HCT116 (cell line): Measurements from ENCODE around the gene IFIT3. TPM values are rescaled to one million over a fixed set of nuclear protein-coding genes. Genes with fewer than 3 reads are reported as not detected.

Experiments used
- ATAC-seq: fragments of 200-7000 bp; cut with Tn5 transposase; 2 replicates; pipeline ENCODE4 v1.9.1; 2020; ENCODE audit warnings: mild to moderate bottlenecking, moderate library complexity
- BruUV-seq: library from RNA; stranded (reverse); fragments of 400-500 nt; replicated peaks from 2 replicates; lab custom pipeline; 2021; lab: Mats Ljungman, UMichigan
- CTCF ChIA-PET: fragments of 300-600 bp; sonication (Branson Sonifier 250); formaldehyde crosslinking; loops from one replicate; lab custom pipeline; 2021; ENCODE audit warnings: antibody characterized with exemption; lab: Charles Lee
- POLR2A ChIA-PET: fragments of 300-600, 350-600 bp; sonication (Branson Sonifier 250); formaldehyde crosslinking; loops from one replicate; lab custom pipeline; 2021; ENCODE audit warnings: antibody characterized with exemption; lab: Charles Lee
- RAD21 ChIA-PET, 2 experiments: fragments of 300-600 bp; sonication (Branson Sonifier 250); formaldehyde crosslinking; loops; one replicate each; lab custom pipeline; 2023; ENCODE audit warnings: low total read pairs in 2 of 2; ENCODE audit not compliant: uncharacterized antibody in 2 of 2, unreplicated experiment in 2 of 2, low non-redundant PET in 1 of 2; lab: Charles Lee
- DNase-seq: peaks from one replicate; pipeline ENCODE4 v3.0.0-alpha.2; 2010; ENCODE audit warnings: low read depth, low spot score
- H2AFZ ChIP-seq: fragments of 200-600 bp; shearing (Covaris generic), sonication (generic); 2 replicates; pipeline ENCODE4 v1.6.1; 2017; ENCODE audit warnings: low read depth, mixed run types, mixed read lengths, antibody characterized with exemption, low read length; ENCODE audit not compliant: poor library complexity, severe bottlenecking
- H3K27ac ChIP-seq: 2 replicates; pipeline ENCODE4 v1.5.1; 2012; ENCODE audit warnings: low read depth, low read length
- H3K27me3 ChIP-seq: fragments of 200-600 bp; sonication (generic); 2 replicates; pipeline ENCODE4 v1.6.1; 2016; ENCODE audit warnings: mixed run types, low read length, mixed read lengths; ENCODE audit not compliant: insufficient read depth
- H3K36me3 ChIP-seq, 2 experiments: fragments of 200-500 bp in 1 of 2; fragments of 200-600 bp in 1 of 2; sonication (Bioruptor generic) in 1 of 2; sonication (generic) in 1 of 2; 2 replicates each; pipeline versions ENCODE4 v1.5.1 to v1.6.1; 2014 to 2016; ENCODE audit warnings: low read length in 2 of 2, inconsistent platforms in 1 of 2, mixed read lengths in 1 of 2, mixed run types in 1 of 2; ENCODE audit not compliant: insufficient read depth in 2 of 2, control insufficient read depth in 1 of 2
- H3K4me1 ChIP-seq, 2 experiments: fragments of 200-600 bp in 1 of 2; sonication (generic) in 1 of 2; 2 replicates each; pipeline versions ENCODE4 v1.5.1 to v1.6.1; 2012 to 2017; ENCODE audit warnings: low read length in 2 of 2, inconsistent platforms in 1 of 2, mild to moderate bottlenecking in 1 of 2, mixed read lengths in 1 of 2, mixed run types in 1 of 2, moderate library complexity in 1 of 2; ENCODE audit not compliant: insufficient read depth in 2 of 2, control insufficient read depth in 1 of 2
- H3K4me2 ChIP-seq: fragments of 200-600 bp; sonication (generic); 2 replicates; pipeline ENCODE4 v1.6.1; 2017; ENCODE audit warnings: mixed run types, low read length, mixed read lengths
- H3K4me3 ChIP-seq, 2 experiments: fragments of 200-600 bp in 1 of 2; sonication (generic) in 1 of 2; replicated peaks in 1 of 2; 2 replicates each; pipeline ENCODE4 v1.5.1; 2011 to 2016; ENCODE audit warnings: low read length in 2 of 2, control low read depth in 1 of 2, low read depth in 1 of 2, mild to moderate bottlenecking in 1 of 2, mixed read lengths in 1 of 2, mixed run types in 1 of 2
- H3K79me2 ChIP-seq: fragments of 200-600 bp; sonication (generic); 2 replicates; pipeline ENCODE4 v1.6.1; 2017; ENCODE audit warnings: mild to moderate bottlenecking, mixed run types, low read length, moderate library complexity, mixed read lengths; ENCODE audit not compliant: insufficient read depth
- H3K9ac ChIP-seq: fragments of 200-600 bp; sonication (generic); 2 replicates; pipeline ENCODE4 v1.6.1; 2016; ENCODE audit warnings: low read length, mixed read lengths
- H3K9me2 ChIP-seq: fragments of 200-600 bp; sonication (generic), shearing (Covaris generic); 2 replicates; pipeline ENCODE4 v1.6.1; 2017; ENCODE audit warnings: mixed run types, mild to moderate bottlenecking, moderate library complexity; ENCODE audit not compliant: insufficient read depth
- H3K9me3 ChIP-seq, 2 experiments: fragments of 200-500 bp in 1 of 2; fragments of 200-600 bp in 1 of 2; sonication (Bioruptor generic) in 1 of 2; sonication (generic) in 1 of 2; 2 replicates each; pipeline ENCODE4 v1.6.1; 2014 to 2017; ENCODE audit warnings: low read length in 2 of 2, mixed read lengths in 2 of 2, inconsistent platforms in 1 of 2, low read depth in 1 of 2, mild to moderate bottlenecking in 1 of 2, mixed run types in 1 of 2, moderate library complexity in 1 of 2; ENCODE audit not compliant: control insufficient read depth in 1 of 2, insufficient read depth in 1 of 2
- H4K20me1 ChIP-seq: fragments of 200-600 bp; sonication (generic), shearing (Covaris generic); 2 replicates; pipeline ENCODE4 v1.6.1; 2017; ENCODE audit warnings: mixed run types, mild to moderate bottlenecking, moderate library complexity; ENCODE audit not compliant: insufficient read depth
- CBX3 ChIP-seq: IDR thresholded peaks from 2 replicates; pipeline ENCODE4 v1.6.1; 2012; ENCODE audit warnings: low read depth
- EGR1 ChIP-seq: IDR thresholded peaks from 2 replicates; pipeline ENCODE4 v1.6.1; 2012; ENCODE audit warnings: low read depth
- EZH2 ChIP-seq: fragments of 200-600 bp; sonication (generic); IDR thresholded peaks from 2 replicates; pipeline ENCODE4 v1.6.1; 2017; ENCODE audit warnings: antibody characterized with exemption, mixed run types
- EZH2phosphoT487 ChIP-seq: fragments of 200-600 bp; IDR thresholded peaks from 2 replicates; pipeline ENCODE4 v1.6.1; 2018; ENCODE audit warnings: antibody characterized with exemption, borderline replicate concordance
- RAD21 ChIP-seq: IDR thresholded peaks from 2 replicates; pipeline ENCODE4 v1.6.1; 2012; ENCODE audit warnings: low read depth, mild to moderate bottlenecking
- SIN3A ChIP-seq: IDR thresholded peaks from 2 replicates; pipeline ENCODE4 v1.6.1; 2012; ENCODE audit warnings: low read depth
- SP1 ChIP-seq: IDR thresholded peaks from 2 replicates; pipeline ENCODE4 v1.6.1; 2012; ENCODE audit warnings: low read depth
- SRF ChIP-seq: IDR thresholded peaks from 2 replicates; pipeline ENCODE4 v1.6.1; 2012; ENCODE audit warnings: low read depth
- YY1 ChIP-seq: IDR thresholded peaks from 2 replicates; pipeline ENCODE4 v1.6.1; 2011; ENCODE audit warnings: low read length, low read depth, moderate library complexity, mild to moderate bottlenecking; ENCODE audit not compliant: insufficient replicate concordance; ENCODE audit errors: extremely low read depth
- ZFX ChIP-seq: fragments of 450-650 bp; IDR thresholded peaks from 2 replicates; pipeline ENCODE4 v1.6.1; 2017
- ZNF274 ChIP-seq: fragments of 200-500 bp; sonication (Bioruptor generic); IDR thresholded peaks from 2 replicates; pipeline ENCODE4 v1.6.1; 2014; ENCODE audit warnings: mild to moderate bottlenecking, low read depth, low read length, inconsistent platforms
- intact Hi-C: fragments of 100-400 bp; cut with micrococcal nuclease; formaldehyde crosslinking; loops from 2 replicates; pipeline ENCODE4 v1.10.0; 2022
- total RNA-seq: library from RNA; stranded (reverse); gene quantifications from one replicate; pipeline ENCODE4 v1.2.1, GENCODE V29; 2021; ENCODE audit not compliant: unreplicated experiment
- TF ChIP-seq, protein P1 (sequence below): IDR thresholded peaks from 2 replicates; pipeline ENCODE4 v1.6.1; 2012
- TF ChIP-seq, protein P2 (sequence below), 3 experiments: fragments of 200-600 bp in 1 of 3; sonication (generic) in 1 of 3; IDR thresholded peaks in 2 of 3; conservative IDR thresholded peaks in 1 of 3; 2 replicates each; pipeline ENCODE4 v1.5.1; 2012 to 2017; ENCODE audit warnings: low read depth in 2 of 3, low read length in 2 of 3, antibody characterized with exemption in 1 of 3, borderline replicate concordance in 1 of 3, control low read depth in 1 of 3, mild to moderate bottlenecking in 1 of 3, mixed read lengths in 1 of 3, mixed run types in 1 of 3, moderate library complexity in 1 of 3; ENCODE audit not compliant: insufficient read depth in 1 of 3
- TF ChIP-seq, protein P3 (sequence below): IDR thresholded peaks from 2 replicates; pipeline ENCODE4 v1.6.1; 2012
- TF ChIP-seq, protein P4 (sequence below): IDR thresholded peaks from 2 replicates; pipeline ENCODE4 v1.6.1; 2012; ENCODE audit warnings: low read depth

Gene IFIT3
- total RNA-seq, 1 experiment from 2014 or later = 1.1 TPM

DNA sequence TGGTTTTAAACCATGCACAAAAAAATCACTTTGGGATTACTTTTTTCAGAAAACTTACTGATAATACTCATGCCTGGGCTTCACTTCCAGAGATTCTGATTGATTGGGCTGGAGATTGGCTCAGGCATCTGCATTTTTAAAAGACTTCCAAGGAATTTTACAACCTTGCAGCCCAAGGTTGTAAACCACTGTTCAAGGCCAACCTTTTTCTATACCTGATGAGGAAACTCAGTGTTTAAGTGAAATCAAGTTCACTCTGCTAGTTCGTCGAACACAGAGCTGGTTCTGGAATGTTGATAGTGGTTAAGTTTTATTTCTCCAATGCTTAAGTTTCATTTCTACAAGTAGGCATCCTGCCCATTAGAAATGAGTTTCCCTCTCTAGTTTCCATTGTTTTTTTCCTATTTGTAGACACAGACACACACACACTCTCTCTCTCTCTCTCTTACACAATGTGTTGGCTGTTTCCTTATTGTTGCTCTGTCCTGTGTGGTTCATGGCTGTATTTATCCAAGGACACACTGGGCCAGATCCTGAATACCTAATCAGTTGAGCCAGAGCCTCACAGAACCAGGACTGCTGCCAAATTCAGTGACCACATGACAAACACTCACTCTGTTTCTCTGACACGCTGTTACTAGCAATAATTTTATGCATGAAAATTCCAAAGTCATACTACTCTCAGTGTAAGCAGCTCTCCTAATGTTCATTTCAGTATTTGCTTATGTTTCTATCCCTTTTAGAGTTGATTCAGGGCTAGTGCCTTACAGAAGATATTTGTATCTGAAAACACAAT lies 46.3 kb downstream of the IFIT3 start:
- Histone ChIP-seq H3K36me3 (no peaks in the 10 kb centered on the region), H3K9ac (no peak overlapping the region), H2AFZ (no peak overlapping the region), H3K4me2 (no peak overlapping the region), H4K20me1 (no peaks in the 10 kb centered on the region), H3K79me2 (no peaks in the 10 kb centered on the region), H3K9me2 (no peaks in the 10 kb centered on the region), H3K27me3 (no peaks in the 10 kb centered on the region), H3K4me3 (no peak overlapping the region), H3K27ac (no peak overlapping the region), H3K9me3 (no peaks in the 10 kb centered on the region), H3K4me1 (no peaks in the 10 kb centered on the region)
- BruUV-seq = no TSS peak
- TF ChIP-seq SIN3A = no peak
- TF ChIP-seq EZH2 = no peak
- RAD21 ChIA-PET = no interaction called here
- no peak for DNase-seq
- POLR2A ChIA-PET = no interaction called here
- no peak for ATAC-seq
- CTCF ChIA-PET = no interaction called here
- intact Hi-C loops = no loop called here

DNA sequence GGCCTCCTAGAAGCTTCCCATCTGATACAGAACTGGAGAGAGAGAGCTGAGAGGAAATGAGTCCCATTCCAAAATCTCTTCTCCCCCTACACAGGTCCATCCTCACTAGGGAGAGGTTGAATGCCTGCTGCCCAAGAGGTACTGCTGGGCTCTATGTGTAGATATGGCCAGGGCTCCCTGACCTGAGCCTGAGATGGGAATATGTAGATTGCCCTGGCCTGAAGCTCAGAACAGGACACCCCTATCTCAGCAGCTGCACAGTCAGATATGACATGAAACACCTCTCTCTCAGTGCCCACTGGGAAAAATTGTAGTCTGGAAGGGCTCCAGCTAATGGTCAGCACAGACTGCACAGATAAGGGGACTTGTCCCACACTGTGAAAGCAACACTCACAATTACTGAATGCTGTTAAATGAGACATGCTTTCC lies 46.9 kb downstream of the IFIT3 start:
- BruUV-seq = no TSS peak
- Histone ChIP-seq H3K4me1 (no peaks in the 10 kb centered on the region), H3K4me2 (no peak overlapping the region), H2AFZ (no peak overlapping the region), H3K27me3 (no peaks in the 10 kb centered on the region), H3K9ac (no peak overlapping the region), H3K9me3 (no peaks in the 10 kb centered on the region), H3K4me3 (no peak overlapping the region), H3K9me2 (no peaks in the 10 kb centered on the region), H3K36me3 (no peaks in the 10 kb centered on the region), H4K20me1 (no peaks in the 10 kb centered on the region), H3K79me2 (no peaks in the 10 kb centered on the region), H3K27ac (no peak overlapping the region)
- CTCF ChIA-PET = no interaction called here
- intact Hi-C loops = no loop called here
- DNase-seq = no peak
- RAD21 ChIA-PET = no interaction called here
- ATAC-seq = no peak
- POLR2A ChIA-PET = no interaction called here
- TF ChIP-seq, protein P1, sequence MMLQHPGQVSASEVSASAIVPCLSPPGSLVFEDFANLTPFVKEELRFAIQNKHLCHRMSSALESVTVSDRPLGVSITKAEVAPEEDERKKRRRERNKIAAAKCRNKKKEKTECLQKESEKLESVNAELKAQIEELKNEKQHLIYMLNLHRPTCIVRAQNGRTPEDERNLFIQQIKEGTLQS = no peak
- TF ChIP-seq, protein P2, sequence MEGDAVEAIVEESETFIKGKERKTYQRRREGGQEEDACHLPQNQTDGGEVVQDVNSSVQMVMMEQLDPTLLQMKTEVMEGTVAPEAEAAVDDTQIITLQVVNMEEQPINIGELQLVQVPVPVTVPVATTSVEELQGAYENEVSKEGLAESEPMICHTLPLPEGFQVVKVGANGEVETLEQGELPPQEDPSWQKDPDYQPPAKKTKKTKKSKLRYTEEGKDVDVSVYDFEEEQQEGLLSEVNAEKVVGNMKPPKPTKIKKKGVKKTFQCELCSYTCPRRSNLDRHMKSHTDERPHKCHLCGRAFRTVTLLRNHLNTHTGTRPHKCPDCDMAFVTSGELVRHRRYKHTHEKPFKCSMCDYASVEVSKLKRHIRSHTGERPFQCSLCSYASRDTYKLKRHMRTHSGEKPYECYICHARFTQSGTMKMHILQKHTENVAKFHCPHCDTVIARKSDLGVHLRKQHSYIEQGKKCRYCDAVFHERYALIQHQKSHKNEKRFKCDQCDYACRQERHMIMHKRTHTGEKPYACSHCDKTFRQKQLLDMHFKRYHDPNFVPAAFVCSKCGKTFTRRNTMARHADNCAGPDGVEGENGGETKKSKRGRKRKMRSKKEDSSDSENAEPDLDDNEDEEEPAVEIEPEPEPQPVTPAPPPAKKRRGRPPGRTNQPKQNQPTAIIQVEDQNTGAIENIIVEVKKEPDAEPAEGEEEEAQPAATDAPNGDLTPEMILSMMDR (IDR thresholded peaks at IDR 0.05 in 2 of 3, conservative IDR thresholded peaks at IDR 0.05 in 1 of 3; ENCODE audit: borderline replicate concordance in 1 of 3, insufficient read depth in 1 of 3, low read depth in 2 of 3, low read length in 2 of 3) = no peak
- TF ChIP-seq CBX3 (no peak), EGR1 (no peak), RAD21 (no peak), YY1 (no peak), ZFX (no peak), ZNF274 (no peak), SRF (no peak), EZH2phosphoT487 (no peak), SP1 (no peak)
- TF ChIP-seq, protein P3, sequence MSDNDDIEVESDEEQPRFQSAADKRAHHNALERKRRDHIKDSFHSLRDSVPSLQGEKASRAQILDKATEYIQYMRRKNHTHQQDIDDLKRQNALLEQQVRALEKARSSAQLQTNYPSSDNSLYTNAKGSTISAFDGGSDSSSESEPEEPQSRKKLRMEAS = no peak
- TF ChIP-seq, protein P4, sequence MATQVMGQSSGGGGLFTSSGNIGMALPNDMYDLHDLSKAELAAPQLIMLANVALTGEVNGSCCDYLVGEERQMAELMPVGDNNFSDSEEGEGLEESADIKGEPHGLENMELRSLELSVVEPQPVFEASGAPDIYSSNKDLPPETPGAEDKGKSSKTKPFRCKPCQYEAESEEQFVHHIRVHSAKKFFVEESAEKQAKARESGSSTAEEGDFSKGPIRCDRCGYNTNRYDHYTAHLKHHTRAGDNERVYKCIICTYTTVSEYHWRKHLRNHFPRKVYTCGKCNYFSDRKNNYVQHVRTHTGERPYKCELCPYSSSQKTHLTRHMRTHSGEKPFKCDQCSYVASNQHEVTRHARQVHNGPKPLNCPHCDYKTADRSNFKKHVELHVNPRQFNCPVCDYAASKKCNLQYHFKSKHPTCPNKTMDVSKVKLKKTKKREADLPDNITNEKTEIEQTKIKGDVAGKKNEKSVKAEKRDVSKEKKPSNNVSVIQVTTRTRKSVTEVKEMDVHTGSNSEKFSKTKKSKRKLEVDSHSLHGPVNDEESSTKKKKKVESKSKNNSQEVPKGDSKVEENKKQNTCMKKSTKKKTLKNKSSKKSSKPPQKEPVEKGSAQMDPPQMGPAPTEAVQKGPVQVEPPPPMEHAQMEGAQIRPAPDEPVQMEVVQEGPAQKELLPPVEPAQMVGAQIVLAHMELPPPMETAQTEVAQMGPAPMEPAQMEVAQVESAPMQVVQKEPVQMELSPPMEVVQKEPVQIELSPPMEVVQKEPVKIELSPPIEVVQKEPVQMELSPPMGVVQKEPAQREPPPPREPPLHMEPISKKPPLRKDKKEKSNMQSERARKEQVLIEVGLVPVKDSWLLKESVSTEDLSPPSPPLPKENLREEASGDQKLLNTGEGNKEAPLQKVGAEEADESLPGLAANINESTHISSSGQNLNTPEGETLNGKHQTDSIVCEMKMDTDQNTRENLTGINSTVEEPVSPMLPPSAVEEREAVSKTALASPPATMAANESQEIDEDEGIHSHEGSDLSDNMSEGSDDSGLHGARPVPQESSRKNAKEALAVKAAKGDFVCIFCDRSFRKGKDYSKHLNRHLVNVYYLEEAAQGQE = no peak
